Lower leg skin (tissue), 4 donors: ENCODE data around the gene ZNF318. TPM values are rescaled to one million over a fixed set of nuclear protein-coding genes. Genes with fewer than 3 reads are reported as not detected.
"Not testable (repeated sequence)": the region's sequence is repeated elsewhere in the genome, so short reads cannot be mapped to it uniquely, and the experiment has no call there.

Experiments used
- DNase-seq, 2 donors: peaks; one replicate each; pipeline ENCODE4 v3.0.0-alpha.2; 2019; ENCODE audit warnings: low spot score in 2 of 2
- H3K4me3 ChIP-seq: fragments of 200-600 bp; sonication (generic); 2 replicates; pipeline ENCODE4 v1.5.1; 2017; ENCODE audit warnings: mild to moderate bottlenecking, low read depth; ENCODE audit not compliant: poor library complexity, severe bottlenecking
- CTCF ChIP-seq, 3 donors: fragments of 450-650 bp; IDR thresholded peaks; one replicate each; pipeline ENCODE4 v1.5.1; 2016; ENCODE audit warnings: antibody characterized with exemption in 3 of 3, mild to moderate bottlenecking in 3 of 3, moderate library complexity in 2 of 3
- POLR2A ChIP-seq, 2 donors: fragments of 450-650 bp; IDR thresholded peaks; one replicate each; pipeline ENCODE4 v1.6.1; 2016 to 2017; ENCODE audit warnings: antibody characterized with exemption in 2 of 2, mild to moderate bottlenecking in 1 of 2, moderate library complexity in 1 of 2
- WGBS, 2 donors: methylation state at CpG; one replicate each; pipeline ENCODE4 v1.1.5; 2018; 5-methylcytosine and 5-hydroxymethylcytosine counted together
- intact Hi-C: fragments of 100-400 bp; cut with DNase I; formaldehyde crosslinking; loops from one replicate; pipeline ENCODE4 v1.15.0; 2023; ENCODE audit warnings: low total_unique reads
- total RNA-seq, 4 donors: library from RNA; depleted of rRNA; stranded (reverse); fragments of >200 nt; gene quantifications; one replicate each; pipeline ENCODE4 v1.1.0, GENCODE V29; 2016

ZNF318 gene
- total RNA-seq, 4 donors from 2014 or later, result 9.6 to 22.9 (median 18.1) TPM

- WGBS, 2 donors, result 91 to 93% methylated on average over 3 of the region's 3 CpGs
- no peak for TF ChIP-seq CTCF (IDR thresholded peaks at IDR 0.05)
- no peak for TF ChIP-seq POLR2A (IDR thresholded peaks at IDR 0.05)
- no peak overlapping the region for H3K4me3 ChIP-seq
- DNase-seq, result no peak
- intact Hi-C loops, result no loop called here
These were observed 22.0 kb downstream of the ZNF318 start for GRCh38 chr6:43347444-43347843.

- intact Hi-C loops, result no loop called here
- H3K4me3 ChIP-seq, result no peak overlapping the region
- WGBS, 2 donors, result 76 to 85% methylated on average over 3 of the region's 3 CpGs
- no peak for DNase-seq
- TF ChIP-seq POLR2A (IDR thresholded peaks at IDR 0.05) (no peak), CTCF (IDR thresholded peaks at IDR 0.05) (no peak)
These were observed 22.4 kb downstream of the ZNF318 start for GRCh38 chr6:43347021-43347420.

- DNase-seq, intact Hi-C loops, H3K4me3 ChIP-seq: not testable (repeated sequence)
- 93 to 96% methylated on average over 11 of the region's 11 CpGs for WGBS, 2 donors
These were observed 23.2 kb downstream of the ZNF318 start for GRCh38 chr6:43346243-43346642.

GRCh38 chr6:43339168-43339567 lies 30.3 kb downstream of the ZNF318 start:
- 93 to 94% methylated on average over 4 of the region's 4 CpGs for WGBS, 2 donors
- H3K4me3 ChIP-seq, result no peak overlapping the region
- intact Hi-C loops, result no loop called here
- DNase-seq, result no peak
- no peak for TF ChIP-seq CTCF (IDR thresholded peaks at IDR 0.05)
- TF ChIP-seq POLR2A (IDR thresholded peaks at IDR 0.05), result no peak

GRCh38 chr6:43338243-43338642 lies 31.2 kb downstream of the ZNF318 start:
- intact Hi-C loops, result no loop called here
- H3K4me3 ChIP-seq, result no peak overlapping the region
- no peak for TF ChIP-seq POLR2A (IDR thresholded peaks at IDR 0.05)
- TF ChIP-seq CTCF (IDR thresholded peaks at IDR 0.05), result no peak
- DNase-seq, result no peak

GRCh38 chr6:43336382-43336781 lies 33.1 kb downstream of the ZNF318 start:
- no peak overlapping the region for H3K4me3 ChIP-seq
- WGBS, 2 donors, result 55 to 58% methylated on average over 3 of the region's 3 CpGs
- intact Hi-C loops, result no loop called here
- no peak for TF ChIP-seq CTCF (IDR thresholded peaks at IDR 0.05)
- no peak for TF ChIP-seq POLR2A (IDR thresholded peaks at IDR 0.05)
- no peak for DNase-seq
